ENCODE data around the gene TBC1D5. TPM values are rescaled to one million over a fixed set of nuclear protein-coding genes. Genes with fewer than 3 reads are reported as not detected.
A peak's percentile ranks its signal among the peaks of the same experiment; 100 is the strongest.
"Not testable (repeated sequence)": the region's sequence is repeated elsewhere in the genome, so short reads cannot be mapped to it uniquely, and the experiment has no call there.

Gene TBC1D5
- total and polyA plus RNA-seq, 4 donors: 34.6 to 135 (median 69.1) TPM

GRCh38 chr3:17672506-17672905, 69.9 kb downstream of the TBC1D5 start:
- 0% methylated on average over 1 of the region's 3 CpGs for WGBS (ENCODE audit: insufficient coverage)
- Histone ChIP-seq H3K36me3 (ENCODE audit: control insufficient read depth, insufficient read depth, low read length) (no peaks in the 10 kb centered on the region), H3K4me1 (ENCODE audit: control insufficient read depth, insufficient read depth, low read length) (no peaks in the 10 kb centered on the region), H3K4me3 (ENCODE audit: low read depth, low read length) (no peak overlapping the region), H3K9me3 (ENCODE audit: control insufficient read depth, insufficient read depth, low read length) (no peaks in the 10 kb centered on the region), H3K27ac (ENCODE audit: low read depth, low read length) (no peak overlapping the region), H3K27me3 (ENCODE audit: control insufficient read depth, insufficient read depth, low read length) (no peaks in the 10 kb centered on the region)
- DNase-seq (ENCODE audit: low read depth in 4 of 6, low spot score in 6 of 6): peak in 2 of 6 donors; percentile 18 to 37

GRCh38 chr3:17670749-17671148, 71.7 kb downstream of the TBC1D5 start:
- 45% methylated on average over 1 of the region's 3 CpGs for WGBS (ENCODE audit: insufficient coverage)
- H3K36me3 ChIP-seq (ENCODE audit: control insufficient read depth, insufficient read depth, low read length): no peaks in the 10 kb centered on the region
- H3K9me3 ChIP-seq (ENCODE audit: control insufficient read depth, insufficient read depth, low read length): no peaks in the 10 kb centered on the region
- H3K27ac ChIP-seq (ENCODE audit: low read depth, low read length): no peak overlapping the region
- H3K4me3 ChIP-seq (ENCODE audit: low read depth, low read length): no peak overlapping the region
- H3K27me3 ChIP-seq (ENCODE audit: control insufficient read depth, insufficient read depth, low read length): no peaks in the 10 kb centered on the region
- H3K4me1 ChIP-seq (ENCODE audit: control insufficient read depth, insufficient read depth, low read length): no peaks in the 10 kb centered on the region
- DNase-seq (ENCODE audit: low read depth in 4 of 6, low spot score in 6 of 6): no peak

GRCh38 chr3:17664923-17665322, 77.5 kb downstream of the TBC1D5 start:
- no CpG with 5 or more reads among the region's 3 CpGs for WGBS (ENCODE audit: insufficient coverage)
- H3K9me3 ChIP-seq (ENCODE audit: control insufficient read depth, insufficient read depth, low read length): no peaks in the 10 kb centered on the region
- no peaks in the 10 kb centered on the region for H3K4me1 ChIP-seq (ENCODE audit: control insufficient read depth, insufficient read depth, low read length)
- no peaks in the 10 kb centered on the region for H3K27me3 ChIP-seq (ENCODE audit: control insufficient read depth, insufficient read depth, low read length)
- no peak for DNase-seq (ENCODE audit: low read depth in 4 of 6, low spot score in 6 of 6)
- H3K36me3 ChIP-seq (ENCODE audit: control insufficient read depth, insufficient read depth, low read length): no peaks in the 10 kb centered on the region
- H3K27ac ChIP-seq (ENCODE audit: low read depth, low read length): no peak overlapping the region
- H3K4me3 ChIP-seq (ENCODE audit: low read depth, low read length): no peak overlapping the region

GRCh38 chr3:17656264-17656663, 86.2 kb downstream of the TBC1D5 start:
- H3K4me3 ChIP-seq (ENCODE audit: low read depth, low read length): no peak overlapping the region
- no CpG with 5 or more reads among the region's 1 CpG for WGBS (ENCODE audit: insufficient coverage)
- H3K27me3 ChIP-seq (ENCODE audit: control insufficient read depth, insufficient read depth, low read length): no peaks in the 10 kb centered on the region
- no peak overlapping the region for H3K27ac ChIP-seq (ENCODE audit: low read depth, low read length)
- no peak for DNase-seq (ENCODE audit: low read depth in 4 of 6, low spot score in 6 of 6)
- H3K4me1 ChIP-seq (ENCODE audit: control insufficient read depth, insufficient read depth, low read length): no peaks in the 10 kb centered on the region
- no peaks in the 10 kb centered on the region for H3K9me3 ChIP-seq (ENCODE audit: control insufficient read depth, insufficient read depth, low read length)
- no peaks in the 10 kb centered on the region for H3K36me3 ChIP-seq (ENCODE audit: control insufficient read depth, insufficient read depth, low read length)

GRCh38 chr3:17655743-17656142, 86.7 kb downstream of the TBC1D5 start:
- Histone ChIP-seq H3K4me3 (ENCODE audit: low read depth, low read length) (no peak overlapping the region), H3K36me3 (ENCODE audit: control insufficient read depth, insufficient read depth, low read length) (no peaks in the 10 kb centered on the region), H3K4me1 (ENCODE audit: control insufficient read depth, insufficient read depth, low read length) (no peaks in the 10 kb centered on the region), H3K27ac (ENCODE audit: low read depth, low read length) (no peak overlapping the region), H3K9me3 (ENCODE audit: control insufficient read depth, insufficient read depth, low read length) (no peaks in the 10 kb centered on the region), H3K27me3 (ENCODE audit: control insufficient read depth, insufficient read depth, low read length) (no peaks in the 10 kb centered on the region)
- 52% methylated on average over 2 of the region's 2 CpGs for WGBS (ENCODE audit: insufficient coverage)
- no peak for DNase-seq (ENCODE audit: low read depth in 4 of 6, low spot score in 6 of 6)

GRCh38 chr3:17649748-17650147, 92.7 kb downstream of the TBC1D5 start:
- not testable (repeated sequence) for H3K4me1 ChIP-seq (ENCODE audit: control insufficient read depth, insufficient read depth, low read length); H3K4me3 ChIP-seq (ENCODE audit: low read depth, low read length); H3K9me3 ChIP-seq (ENCODE audit: control insufficient read depth, insufficient read depth, low read length); H3K27me3 ChIP-seq (ENCODE audit: control insufficient read depth, insufficient read depth, low read length); DNase-seq (ENCODE audit: low read depth in 4 of 6, low spot score in 6 of 6); H3K27ac ChIP-seq (ENCODE audit: low read depth, low read length); H3K36me3 ChIP-seq (ENCODE audit: control insufficient read depth, insufficient read depth, low read length)
- no CpG with 5 or more reads among the region's 4 CpGs for WGBS (ENCODE audit: insufficient coverage)

- not testable (repeated sequence) for H3K36me3 ChIP-seq (ENCODE audit: control insufficient read depth, insufficient read depth, low read length); H3K27me3 ChIP-seq (ENCODE audit: control insufficient read depth, insufficient read depth, low read length); H3K4me1 ChIP-seq (ENCODE audit: control insufficient read depth, insufficient read depth, low read length); H3K27ac ChIP-seq (ENCODE audit: low read depth, low read length); DNase-seq (ENCODE audit: low read depth in 4 of 6, low spot score in 6 of 6); H3K4me3 ChIP-seq (ENCODE audit: low read depth, low read length); H3K9me3 ChIP-seq (ENCODE audit: control insufficient read depth, insufficient read depth, low read length)
- WGBS (ENCODE audit: insufficient coverage): 100% methylated on average over 1 of the region's 8 CpGs
Observed at GRCh38 chr3:17648630-17649355, 93.6 kb downstream of the TBC1D5 start.

GRCh38 chr3:17645074-17645698, 97.2 kb downstream of the TBC1D5 start:
- no peaks in the 10 kb centered on the region for H3K36me3 ChIP-seq (ENCODE audit: control insufficient read depth, insufficient read depth, low read length)
- no peaks in the 10 kb centered on the region for H3K9me3 ChIP-seq (ENCODE audit: control insufficient read depth, insufficient read depth, low read length)
- H3K4me1 ChIP-seq (ENCODE audit: control insufficient read depth, insufficient read depth, low read length): no peaks in the 10 kb centered on the region
- no peak overlapping the region for H3K27ac ChIP-seq (ENCODE audit: low read depth, low read length)
- H3K4me3 ChIP-seq (ENCODE audit: low read depth, low read length): no peak overlapping the region
- WGBS (ENCODE audit: insufficient coverage): 20% methylated on average over 1 of the region's 4 CpGs
- DNase-seq (ENCODE audit: low read depth in 4 of 6, low spot score in 6 of 6): peak in 4 of 6 donors; percentile 18 to 78 (median 50)
- no peaks in the 10 kb centered on the region for H3K27me3 ChIP-seq (ENCODE audit: control insufficient read depth, insufficient read depth, low read length)

- H3K27ac ChIP-seq (ENCODE audit: low read depth, low read length): no peak overlapping the region
- no peaks in the 10 kb centered on the region for H3K27me3 ChIP-seq (ENCODE audit: control insufficient read depth, insufficient read depth, low read length)
- H3K4me1 ChIP-seq (ENCODE audit: control insufficient read depth, insufficient read depth, low read length): no peaks in the 10 kb centered on the region
- DNase-seq (ENCODE audit: low read depth in 4 of 6, low spot score in 6 of 6): no peak
- no peaks in the 10 kb centered on the region for H3K36me3 ChIP-seq (ENCODE audit: control insufficient read depth, insufficient read depth, low read length)
- no peak overlapping the region for H3K4me3 ChIP-seq (ENCODE audit: low read depth, low read length)
- WGBS (ENCODE audit: insufficient coverage): no CpG with 5 or more reads among the region's 4 CpGs
- no peaks in the 10 kb centered on the region for H3K9me3 ChIP-seq (ENCODE audit: control insufficient read depth, insufficient read depth, low read length)
Observed at GRCh38 chr3:17643691-17644090, 98.7 kb downstream of the TBC1D5 start.

GRCh38 chr3:17642474-17642873, 100.0 kb downstream of the TBC1D5 start:
- Histone ChIP-seq H3K9me3 (ENCODE audit: control insufficient read depth, insufficient read depth, low read length) (no peaks in the 10 kb centered on the region), H3K4me3 (ENCODE audit: low read depth, low read length) (no peak overlapping the region), H3K27me3 (ENCODE audit: control insufficient read depth, insufficient read depth, low read length) (no peaks in the 10 kb centered on the region), H3K4me1 (ENCODE audit: control insufficient read depth, insufficient read depth, low read length) (no peaks in the 10 kb centered on the region), H3K27ac (ENCODE audit: low read depth, low read length) (no peak overlapping the region), H3K36me3 (ENCODE audit: control insufficient read depth, insufficient read depth, low read length) (no peaks in the 10 kb centered on the region)
- DNase-seq (ENCODE audit: low read depth in 4 of 6, low spot score in 6 of 6): no peak
- WGBS (ENCODE audit: insufficient coverage): 100% methylated on average over 1 of the region's 3 CpGs

Data from spinal cord (tissue), 10 donors.